Neural crest cell (in vitro differentiated cells): ENCODE data around the gene NMU. TPM values are rescaled to one million over a fixed set of nuclear protein-coding genes. Genes with fewer than 3 reads are reported as not detected.

Experiments
- DNase-seq: peaks from one replicate; pipeline ENCODE4 v3.0.0; 2021; ENCODE audit warnings: low read depth, mixed read lengths, low spot score
- H3K27ac Mint-ChIP-seq: one replicate; pipeline ENCODE4 v1.8.0; 2021; ENCODE audit warnings: mild to moderate bottlenecking, mixed read lengths; ENCODE audit not compliant: unreplicated experiment
- H3K27me3 Mint-ChIP-seq: 2 replicates; pipeline ENCODE4 v1.8.0; 2021; ENCODE audit warnings: low read depth, mild to moderate bottlenecking, mixed read lengths
- H3K36me3 Mint-ChIP-seq: 2 replicates; pipeline ENCODE4 v1.8.0; 2021; ENCODE audit warnings: low read depth, mild to moderate bottlenecking, mixed read lengths
- H3K4me1 Mint-ChIP-seq: 2 replicates; pipeline ENCODE4 v1.8.0; 2021; ENCODE audit warnings: mixed read lengths
- H3K4me3 Mint-ChIP-seq: one replicate; pipeline ENCODE4 v1.8.0; 2021; ENCODE audit warnings: mild to moderate bottlenecking, mixed read lengths
- H3K9me3 Mint-ChIP-seq: 2 replicates; pipeline ENCODE4 v1.8.0; 2021; ENCODE audit warnings: mixed read lengths
- total RNA-seq: library from RNA; stranded (reverse); gene quantifications from 2 replicates; pipeline ENCODE4 v1.2.1, GENCODE V29; 2021
- TF ChIP-seq, protein P1 (sequence below): fragments of 200-600 bp; sonication (generic); conservative IDR thresholded peaks from 2 replicates; pipeline ENCODE4 v1.5.0; 2021; ENCODE audit warnings: antibody characterized with exemption, mild to moderate bottlenecking

NMU gene
- total RNA-seq, 1 donor from 2014 or later, result 10.3 TPM

- Mint-ChIP-seq H3K36me3 (no peaks in the 10 kb centered on the region), H3K9me3 (no peaks in the 10 kb centered on the region), H3K4me1 (peaks cover 45% of the 10 kb centered on the region), H3K4me3 (peak overlapping the region; percentile 79), H3K27ac (no peak overlapping the region), H3K27me3 (peaks cover 32% of the 10 kb centered on the region)
- no peak for DNase-seq
- TF ChIP-seq, protein P1, sequence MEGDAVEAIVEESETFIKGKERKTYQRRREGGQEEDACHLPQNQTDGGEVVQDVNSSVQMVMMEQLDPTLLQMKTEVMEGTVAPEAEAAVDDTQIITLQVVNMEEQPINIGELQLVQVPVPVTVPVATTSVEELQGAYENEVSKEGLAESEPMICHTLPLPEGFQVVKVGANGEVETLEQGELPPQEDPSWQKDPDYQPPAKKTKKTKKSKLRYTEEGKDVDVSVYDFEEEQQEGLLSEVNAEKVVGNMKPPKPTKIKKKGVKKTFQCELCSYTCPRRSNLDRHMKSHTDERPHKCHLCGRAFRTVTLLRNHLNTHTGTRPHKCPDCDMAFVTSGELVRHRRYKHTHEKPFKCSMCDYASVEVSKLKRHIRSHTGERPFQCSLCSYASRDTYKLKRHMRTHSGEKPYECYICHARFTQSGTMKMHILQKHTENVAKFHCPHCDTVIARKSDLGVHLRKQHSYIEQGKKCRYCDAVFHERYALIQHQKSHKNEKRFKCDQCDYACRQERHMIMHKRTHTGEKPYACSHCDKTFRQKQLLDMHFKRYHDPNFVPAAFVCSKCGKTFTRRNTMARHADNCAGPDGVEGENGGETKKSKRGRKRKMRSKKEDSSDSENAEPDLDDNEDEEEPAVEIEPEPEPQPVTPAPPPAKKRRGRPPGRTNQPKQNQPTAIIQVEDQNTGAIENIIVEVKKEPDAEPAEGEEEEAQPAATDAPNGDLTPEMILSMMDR, result no peak
Observed at GRCh38 chr4:55637272-55637820, 1.2 kb upstream of the NMU start.

DNA sequence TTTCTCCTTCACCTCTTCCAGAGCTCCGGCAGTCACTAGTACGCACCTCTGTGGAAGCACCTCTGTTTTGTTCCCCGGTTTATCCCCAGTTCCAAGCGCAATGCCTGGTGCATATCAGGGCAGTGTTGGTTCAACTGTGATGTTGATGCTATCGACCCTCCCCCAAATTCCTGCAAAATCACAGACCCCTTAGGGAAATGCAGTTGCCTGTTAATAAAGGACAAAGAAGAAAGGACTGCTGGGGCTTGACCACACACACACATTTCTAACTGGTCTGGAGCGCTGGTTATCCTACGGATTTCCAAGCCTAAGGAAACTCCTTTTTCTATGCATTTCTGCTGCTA is 530 bp upstream of the NMU start:
- TF ChIP-seq, protein P1, result no peak
- Mint-ChIP-seq H3K9me3 (peaks cover 2% of the 10 kb centered on the region), H3K4me3 (peak overlapping the region; percentile 87), H3K36me3 (peaks cover 3% of the 10 kb centered on the region), H3K27ac (no peak overlapping the region), H3K27me3 (peaks cover 35% of the 10 kb centered on the region), H3K4me1 (peaks cover 45% of the 10 kb centered on the region)
- no peak for DNase-seq

- Mint-ChIP-seq H3K4me1 (peaks cover 45% of the 10 kb centered on the region), H3K27ac (no peak overlapping the region), H3K27me3 (peaks cover 37% of the 10 kb centered on the region), H3K4me3 (peak overlapping the region; percentile 84), H3K36me3 (peaks cover 9% of the 10 kb centered on the region), H3K9me3 (peaks cover 9% of the 10 kb centered on the region)
- TF ChIP-seq, protein P1, result no peak
- no peak for DNase-seq
Observed at GRCh38 chr4:55635282-55635681, 816 bp downstream of the NMU start.

DNA sequence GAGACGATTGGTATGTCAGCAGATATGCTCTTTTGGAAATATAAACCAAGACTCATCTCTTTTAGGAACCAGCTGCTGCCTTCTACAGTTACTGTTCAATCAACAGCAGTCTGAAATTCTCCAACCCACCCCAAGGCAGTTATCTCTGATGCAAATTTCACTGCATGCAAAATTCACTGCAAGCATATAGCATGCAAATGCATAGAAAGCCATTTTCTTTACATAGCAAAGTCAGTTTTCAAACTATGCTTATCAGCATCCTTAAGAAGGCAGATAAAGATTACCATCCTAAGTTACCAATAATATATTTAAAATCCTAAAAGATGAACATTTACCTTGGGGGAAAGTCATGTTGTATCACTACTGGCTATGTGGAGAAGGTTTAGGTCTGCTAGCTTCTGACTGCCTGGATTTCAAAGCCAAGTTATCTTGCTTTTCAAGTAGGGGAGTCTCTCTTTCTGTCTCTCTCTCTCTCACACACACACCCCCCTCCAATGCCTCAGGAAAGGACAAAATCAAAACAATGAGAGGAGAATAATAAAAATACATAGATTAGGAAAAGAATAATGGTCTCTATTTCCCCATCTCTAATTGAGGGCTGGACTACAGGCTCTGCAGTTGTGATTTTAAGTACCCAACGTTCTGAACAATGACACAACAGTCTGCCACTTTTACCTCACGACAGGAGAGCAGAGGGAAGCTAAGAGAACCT is 1.5 kb downstream of the NMU start:
- DNase-seq, result no peak
- Mint-ChIP-seq H3K36me3 (peaks cover 9% of the 10 kb centered on the region), H3K4me1 (peaks cover 45% of the 10 kb centered on the region), H3K9me3 (peaks cover 9% of the 10 kb centered on the region), H3K4me3 (peak overlapping the region; percentile 84), H3K27me3 (peaks cover 37% of the 10 kb centered on the region), H3K27ac (no peak overlapping the region)
- TF ChIP-seq, protein P1, result no peak

DNA sequence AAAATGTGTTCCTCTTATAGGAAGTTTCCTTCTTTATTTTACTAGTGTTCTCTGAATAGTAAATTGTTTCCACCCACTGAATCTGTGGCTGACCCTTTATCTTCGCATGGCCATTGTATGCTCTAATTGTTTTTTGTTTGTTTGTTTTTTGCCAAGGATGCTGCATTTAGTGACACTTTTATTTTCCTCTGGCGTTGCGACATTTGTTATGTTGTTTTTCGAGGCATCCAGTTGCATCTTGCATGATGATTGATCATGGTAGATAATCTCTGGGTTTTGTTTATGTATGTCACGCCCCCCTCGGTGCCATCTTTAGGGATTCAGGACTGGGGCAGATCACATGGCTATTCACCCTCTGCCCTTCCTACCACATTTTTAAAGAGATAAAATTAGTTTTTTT is 2.2 kb downstream of the NMU start:
- TF ChIP-seq, protein P1, result no peak
- DNase-seq, result no peak
- H3K9me3 Mint-ChIP-seq, result peaks cover 9% of the 10 kb centered on the region
- H3K27ac Mint-ChIP-seq, result no peak overlapping the region
- H3K4me3 Mint-ChIP-seq, result peak overlapping the region; percentile 41
- peaks cover 9% of the 10 kb centered on the region for H3K36me3 Mint-ChIP-seq
- H3K4me1 Mint-ChIP-seq, result peaks cover 45% of the 10 kb centered on the region
- peaks cover 37% of the 10 kb centered on the region for H3K27me3 Mint-ChIP-seq
